HG02588 (cell line): ENCODE measurements around the gene ZFP91.

ENCODE experiments used
- ATAC-seq: cut with Tn5 transposase; IDR thresholded peaks from one replicate; pipeline ENCODE4 v1.9.1; 2021; ENCODE audit warnings: mild to moderate bottlenecking, moderate library complexity; ENCODE audit not compliant: unreplicated experiment

The ZFP91 gene

GRCh38 chr11:58659404-58659803 is 80.5 kb downstream of the ZFP91 start:
- no peak for ATAC-seq

- ATAC-seq = no peak
Measured at GRCh38 chr11:58659910-58660570, 81.2 kb downstream of the ZFP91 start.
